ENCODE results near the gene TMEM128. TPM values are rescaled to one million over a fixed set of nuclear protein-coding genes. Genes with fewer than 3 reads are reported as not detected.
"Not testable (repeated sequence)": the region's sequence is repeated elsewhere in the genome, so short reads cannot be mapped to it uniquely, and the experiment has no call there.

TMEM128 gene
- total RNA-seq, 3 donors from 2014 or later, result 15.2 to 33.8 (median 25.2) TPM

DNA sequence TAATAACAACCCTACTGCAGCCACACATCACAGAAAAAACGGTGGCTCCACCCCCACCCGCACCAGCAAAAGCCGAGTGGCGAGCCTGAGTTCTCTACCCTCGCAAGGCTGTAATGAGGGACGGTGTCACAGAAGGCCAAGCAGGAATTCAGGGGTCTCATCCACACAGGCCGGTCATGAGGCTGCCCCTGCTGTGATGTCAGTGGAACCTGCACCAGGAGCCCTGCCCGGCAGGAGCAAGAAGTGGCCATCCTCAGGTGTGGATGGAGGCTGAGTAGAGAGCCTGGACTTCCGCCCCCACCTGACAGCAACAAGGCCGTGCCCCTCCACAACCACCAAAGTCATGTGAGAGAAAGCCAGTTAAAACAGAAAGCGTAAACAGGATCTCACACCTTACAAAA lies 21.3 kb upstream of the TMEM128 start:
- intact Hi-C loops (cut with DNase I; ENCODE audit: low total_unique reads), result no loop called here
- Histone ChIP-seq H3K36me3 (no peaks in the 10 kb centered on the region), H3K9me3 (no peaks in the 10 kb centered on the region), H3K27me3 (no peaks in the 10 kb centered on the region), H3K4me3 (no peak overlapping the region), H3K27ac (no peak overlapping the region), H3K4me1 (no peaks in the 10 kb centered on the region)
- TF ChIP-seq, protein P1, sequence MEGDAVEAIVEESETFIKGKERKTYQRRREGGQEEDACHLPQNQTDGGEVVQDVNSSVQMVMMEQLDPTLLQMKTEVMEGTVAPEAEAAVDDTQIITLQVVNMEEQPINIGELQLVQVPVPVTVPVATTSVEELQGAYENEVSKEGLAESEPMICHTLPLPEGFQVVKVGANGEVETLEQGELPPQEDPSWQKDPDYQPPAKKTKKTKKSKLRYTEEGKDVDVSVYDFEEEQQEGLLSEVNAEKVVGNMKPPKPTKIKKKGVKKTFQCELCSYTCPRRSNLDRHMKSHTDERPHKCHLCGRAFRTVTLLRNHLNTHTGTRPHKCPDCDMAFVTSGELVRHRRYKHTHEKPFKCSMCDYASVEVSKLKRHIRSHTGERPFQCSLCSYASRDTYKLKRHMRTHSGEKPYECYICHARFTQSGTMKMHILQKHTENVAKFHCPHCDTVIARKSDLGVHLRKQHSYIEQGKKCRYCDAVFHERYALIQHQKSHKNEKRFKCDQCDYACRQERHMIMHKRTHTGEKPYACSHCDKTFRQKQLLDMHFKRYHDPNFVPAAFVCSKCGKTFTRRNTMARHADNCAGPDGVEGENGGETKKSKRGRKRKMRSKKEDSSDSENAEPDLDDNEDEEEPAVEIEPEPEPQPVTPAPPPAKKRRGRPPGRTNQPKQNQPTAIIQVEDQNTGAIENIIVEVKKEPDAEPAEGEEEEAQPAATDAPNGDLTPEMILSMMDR (IDR thresholded peaks at IDR 0.05), result no peak
- TF ChIP-seq POLR2A (IDR thresholded peaks at IDR 0.05), result no peak
- TF ChIP-seq POLR2AphosphoS5 (IDR thresholded peaks at IDR 0.05), result no peak
- DNase-seq (ENCODE audit: low spot score in 2 of 2), result no peak

DNA sequence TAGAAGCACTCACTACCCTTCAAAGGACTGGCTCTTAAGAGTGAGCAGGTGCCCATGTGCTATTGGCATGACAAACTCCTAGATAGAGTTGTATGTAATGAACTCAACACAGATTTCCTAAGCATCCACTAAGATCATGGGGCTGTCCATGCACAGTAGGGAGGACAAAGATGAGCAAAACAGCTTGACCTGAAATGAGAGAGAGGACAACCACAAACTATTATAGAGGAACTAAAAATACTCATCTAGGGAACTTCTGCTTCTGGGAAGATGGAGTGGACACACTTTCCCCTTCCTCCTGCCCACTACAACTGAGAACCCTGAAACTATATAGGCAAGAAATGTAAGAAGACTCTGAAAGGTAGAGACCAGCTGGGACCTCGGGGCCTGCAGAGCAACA lies 20.8 kb upstream of the TMEM128 start:
- DNase-seq (ENCODE audit: low spot score in 2 of 2), result no peak
- no peak overlapping the region for H3K4me3 ChIP-seq
- TF ChIP-seq POLR2AphosphoS5 (IDR thresholded peaks at IDR 0.05) (no peak), POLR2A (IDR thresholded peaks at IDR 0.05) (no peak)
- TF ChIP-seq, protein P1 (IDR thresholded peaks at IDR 0.05), result no peak
- intact Hi-C loops (cut with DNase I; ENCODE audit: low total_unique reads), result no loop called here
- H3K27me3 ChIP-seq, result no peaks in the 10 kb centered on the region
- no peaks in the 10 kb centered on the region for H3K9me3 ChIP-seq
- no peak overlapping the region for H3K27ac ChIP-seq
- no peaks in the 10 kb centered on the region for H3K36me3 ChIP-seq
- H3K4me1 ChIP-seq, result no peaks in the 10 kb centered on the region

DNA sequence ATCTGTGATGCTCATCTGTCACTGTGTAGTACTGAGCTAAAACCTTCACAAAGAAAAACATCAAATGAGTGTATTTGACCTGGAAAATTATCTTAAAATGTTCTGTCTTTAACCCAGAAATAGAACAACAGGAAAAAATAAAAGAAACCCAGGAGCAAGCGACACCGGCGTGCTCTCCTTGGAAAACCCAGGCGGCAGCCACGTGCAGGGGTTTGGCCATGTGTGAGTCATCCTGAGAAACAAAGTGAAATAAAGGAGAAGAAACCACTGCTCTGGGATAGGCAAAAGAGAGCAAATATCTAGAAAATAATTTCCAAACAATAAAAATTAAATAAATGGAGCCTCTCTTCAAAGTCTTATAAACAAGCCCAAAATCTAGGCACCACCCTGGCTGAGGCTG lies 20.0 kb upstream of the TMEM128 start:
- intact Hi-C loops (cut with DNase I; ENCODE audit: low total_unique reads), result no loop called here
- TF ChIP-seq, protein P1 (IDR thresholded peaks at IDR 0.05), result no peak
- TF ChIP-seq POLR2A (IDR thresholded peaks at IDR 0.05) (no peak), POLR2AphosphoS5 (IDR thresholded peaks at IDR 0.05) (no peak)
- no peaks in the 10 kb centered on the region for H3K27me3 ChIP-seq
- no peak overlapping the region for H3K27ac ChIP-seq
- H3K36me3 ChIP-seq, result no peaks in the 10 kb centered on the region
- H3K4me1 ChIP-seq, result no peaks in the 10 kb centered on the region
- H3K9me3 ChIP-seq, result no peaks in the 10 kb centered on the region
- DNase-seq (ENCODE audit: low spot score in 2 of 2), result no peak
- no peak overlapping the region for H3K4me3 ChIP-seq

DNA sequence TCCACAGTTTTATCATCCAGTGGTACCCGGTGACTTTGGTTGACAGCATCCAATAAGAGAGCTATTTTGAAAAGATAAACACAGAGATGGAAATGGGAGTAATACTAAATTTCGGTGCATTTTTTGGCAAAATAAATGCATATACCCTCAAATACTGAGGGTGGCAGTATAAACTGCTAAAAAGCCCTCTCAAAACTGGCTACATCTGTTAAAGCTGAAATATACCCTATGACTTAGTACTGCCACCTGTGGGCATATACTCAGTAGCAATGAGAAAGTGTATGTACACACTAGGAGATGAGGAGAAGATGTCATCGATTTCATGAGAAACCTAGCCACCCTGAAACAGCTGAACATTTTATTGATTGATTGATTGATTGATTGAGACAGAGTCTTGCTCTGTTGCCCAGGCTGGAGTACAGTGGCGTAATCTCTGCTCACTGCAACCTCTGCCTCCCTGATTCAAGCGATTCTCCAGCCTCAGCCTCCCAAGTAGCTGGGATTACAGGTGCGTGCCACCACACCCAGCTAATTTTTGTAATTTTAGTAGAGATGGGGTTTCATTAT lies 12.2 kb upstream of the TMEM128 start:
- Histone ChIP-seq H3K36me3 (no peaks in the 10 kb centered on the region), H3K27me3 (no peaks in the 10 kb centered on the region), H3K4me3 (no peak overlapping the region), H3K27ac (no peak overlapping the region), H3K9me3 (no peaks in the 10 kb centered on the region), H3K4me1 (no peaks in the 10 kb centered on the region)
- DNase-seq (ENCODE audit: low spot score in 2 of 2), result no peak
- intact Hi-C loops (cut with DNase I; ENCODE audit: low total_unique reads), result no loop called here
- TF ChIP-seq, protein P1 (IDR thresholded peaks at IDR 0.05), result no peak

DNA sequence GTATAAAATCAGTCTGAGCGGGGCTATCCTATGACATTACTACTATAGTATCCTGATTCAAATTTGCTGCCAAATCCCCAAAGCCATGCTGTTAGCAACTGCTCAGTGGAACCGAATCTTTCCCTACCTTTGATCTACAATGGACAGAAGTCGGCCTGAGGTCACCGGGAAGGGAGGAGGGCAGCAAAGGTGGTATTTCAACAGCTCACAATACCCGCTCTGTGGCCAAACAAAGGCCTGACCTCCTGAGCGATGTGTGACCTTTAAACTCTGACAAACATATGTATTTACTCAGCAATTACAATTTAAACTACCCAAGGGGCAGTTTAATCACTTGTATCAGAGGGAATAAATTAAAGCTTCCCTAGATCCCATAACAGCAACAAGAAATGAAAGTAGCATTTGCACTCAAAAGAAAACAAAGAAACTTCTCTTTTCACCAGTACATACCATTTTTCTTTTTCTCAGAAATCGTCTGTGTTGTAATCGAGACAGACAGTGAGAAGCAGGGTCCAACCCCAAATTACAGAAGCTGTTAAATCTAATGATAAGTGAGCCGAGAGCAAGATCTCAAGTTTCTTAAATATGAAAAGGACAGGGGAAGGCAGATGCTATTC lies 11.6 kb upstream of the TMEM128 start:
- Histone ChIP-seq H3K36me3 (no peaks in the 10 kb centered on the region), H3K27me3 (peaks cover 0 to 3% of the 10 kb centered on the region in 2 donors), H3K4me1 (no peaks in the 10 kb centered on the region), H3K4me3 (no peak overlapping the region), H3K9me3 (no peaks in the 10 kb centered on the region), H3K27ac (no peak overlapping the region)
- no peak for DNase-seq (ENCODE audit: low spot score in 2 of 2)
- intact Hi-C loops (cut with DNase I; ENCODE audit: low total_unique reads), result no loop called here
- TF ChIP-seq POLR2AphosphoS5 (IDR thresholded peaks at IDR 0.05) (no peak), POLR2A (IDR thresholded peaks at IDR 0.05) (no peak)
- TF ChIP-seq, protein P1 (IDR thresholded peaks at IDR 0.05), result no peak

DNA sequence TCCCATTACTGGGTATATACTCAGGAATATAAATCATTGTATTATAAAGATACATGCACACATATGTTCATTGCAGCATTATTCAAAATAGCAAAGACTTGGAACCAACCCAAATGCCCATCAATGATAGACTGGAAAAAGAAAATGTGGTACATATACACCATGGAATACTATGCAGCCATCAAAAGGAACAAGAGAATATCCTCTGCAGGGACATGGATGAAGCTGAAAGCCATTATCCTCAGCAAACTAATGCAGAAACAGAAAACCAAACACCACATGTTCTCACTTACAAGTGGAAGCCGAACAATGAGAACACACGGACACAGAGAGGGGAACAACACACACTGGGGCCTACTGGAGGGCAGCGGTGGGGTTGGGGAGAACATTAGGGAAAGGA lies 9.7 kb upstream of the TMEM128 start:
- H3K4me3 ChIP-seq; H3K27ac ChIP-seq; H3K36me3 ChIP-seq; H3K27me3 ChIP-seq; intact Hi-C loops (cut with DNase I; ENCODE audit: low total_unique reads); DNase-seq (ENCODE audit: low spot score in 2 of 2); H3K4me1 ChIP-seq; H3K9me3 ChIP-seq: not testable (repeated sequence)
